ENCODE data around the gene INO80E.

- TF ChIP-seq, protein P1, sequence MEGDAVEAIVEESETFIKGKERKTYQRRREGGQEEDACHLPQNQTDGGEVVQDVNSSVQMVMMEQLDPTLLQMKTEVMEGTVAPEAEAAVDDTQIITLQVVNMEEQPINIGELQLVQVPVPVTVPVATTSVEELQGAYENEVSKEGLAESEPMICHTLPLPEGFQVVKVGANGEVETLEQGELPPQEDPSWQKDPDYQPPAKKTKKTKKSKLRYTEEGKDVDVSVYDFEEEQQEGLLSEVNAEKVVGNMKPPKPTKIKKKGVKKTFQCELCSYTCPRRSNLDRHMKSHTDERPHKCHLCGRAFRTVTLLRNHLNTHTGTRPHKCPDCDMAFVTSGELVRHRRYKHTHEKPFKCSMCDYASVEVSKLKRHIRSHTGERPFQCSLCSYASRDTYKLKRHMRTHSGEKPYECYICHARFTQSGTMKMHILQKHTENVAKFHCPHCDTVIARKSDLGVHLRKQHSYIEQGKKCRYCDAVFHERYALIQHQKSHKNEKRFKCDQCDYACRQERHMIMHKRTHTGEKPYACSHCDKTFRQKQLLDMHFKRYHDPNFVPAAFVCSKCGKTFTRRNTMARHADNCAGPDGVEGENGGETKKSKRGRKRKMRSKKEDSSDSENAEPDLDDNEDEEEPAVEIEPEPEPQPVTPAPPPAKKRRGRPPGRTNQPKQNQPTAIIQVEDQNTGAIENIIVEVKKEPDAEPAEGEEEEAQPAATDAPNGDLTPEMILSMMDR (IDR thresholded peaks at IDR 0.05), result no peak
- TF ChIP-seq POLR2A (IDR thresholded peaks at IDR 0.05; ENCODE audit: low read length) (no peak), ZC3H11A (IDR thresholded peaks at IDR 0.05) (no peak), PHF8 (IDR thresholded peaks at IDR 0.05; ENCODE audit: borderline replicate concordance, low read depth) (no peak), EP300 (IDR thresholded peaks at IDR 0.05) (no peak), PBX3 (IDR thresholded peaks at IDR 0.05) (no peak), MAFK (IDR thresholded peaks at IDR 0.05; ENCODE audit: partially characterized antibody) (no peak), NR3C1 (IDR thresholded peaks at IDR 0.05) (no peak), MYC (IDR thresholded peaks at IDR 0.05; ENCODE audit: borderline replicate concordance, low read length) (no peak), RNF2 (IDR thresholded peaks at IDR 0.05; ENCODE audit: borderline replicate concordance, low read depth) (no peak), JUN (IDR thresholded peaks at IDR 0.05) (no peak)
- TF ChIP-seq, protein P2, sequence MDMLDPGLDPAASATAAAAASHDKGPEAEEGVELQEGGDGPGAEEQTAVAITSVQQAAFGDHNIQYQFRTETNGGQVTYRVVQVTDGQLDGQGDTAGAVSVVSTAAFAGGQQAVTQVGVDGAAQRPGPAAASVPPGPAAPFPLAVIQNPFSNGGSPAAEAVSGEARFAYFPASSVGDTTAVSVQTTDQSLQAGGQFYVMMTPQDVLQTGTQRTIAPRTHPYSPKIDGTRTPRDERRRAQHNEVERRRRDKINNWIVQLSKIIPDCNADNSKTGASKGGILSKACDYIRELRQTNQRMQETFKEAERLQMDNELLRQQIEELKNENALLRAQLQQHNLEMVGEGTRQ (IDR thresholded peaks at IDR 0.05), result no peak
Measured at GRCh38 chr16:30022887-30023286, 26.8 kb downstream of the INO80E start, which contains the start of gene C16orf92.

All from A549 (cell line).